HCT116 (cell line): ENCODE measurements around the gene HNRNPH3. TPM values are rescaled to one million over a fixed set of nuclear protein-coding genes. Genes with fewer than 3 reads are reported as not detected.

ENCODE experiments used
- ATAC-seq: fragments of 200-7000 bp; cut with Tn5 transposase; 2 replicates; pipeline ENCODE4 v1.9.1; 2020; ENCODE audit warnings: mild to moderate bottlenecking, moderate library complexity
- BruUV-seq: library from RNA; stranded (reverse); fragments of 400-500 nt; replicated peaks from 2 replicates; lab custom pipeline; 2021; lab: Mats Ljungman, UMichigan
- CTCF ChIA-PET: fragments of 300-600 bp; sonication (Branson Sonifier 250); formaldehyde crosslinking; loops from one replicate; lab custom pipeline; 2021; ENCODE audit warnings: antibody characterized with exemption; lab: Charles Lee
- POLR2A ChIA-PET: fragments of 300-600, 350-600 bp; sonication (Branson Sonifier 250); formaldehyde crosslinking; loops from one replicate; lab custom pipeline; 2021; ENCODE audit warnings: antibody characterized with exemption; lab: Charles Lee
- RAD21 ChIA-PET, 2 experiments: fragments of 300-600 bp; sonication (Branson Sonifier 250); formaldehyde crosslinking; loops; one replicate each; lab custom pipeline; 2023; ENCODE audit warnings: low total read pairs in 2 of 2; ENCODE audit not compliant: uncharacterized antibody in 2 of 2, unreplicated experiment in 2 of 2, low non-redundant PET in 1 of 2; lab: Charles Lee
- DNase-seq: peaks from one replicate; pipeline ENCODE4 v3.0.0-alpha.2; 2010; ENCODE audit warnings: low read depth, low spot score
- H2AFZ ChIP-seq: fragments of 200-600 bp; shearing (Covaris generic), sonication (generic); 2 replicates; pipeline ENCODE4 v1.6.1; 2017; ENCODE audit warnings: low read depth, mixed run types, mixed read lengths, antibody characterized with exemption, low read length; ENCODE audit not compliant: poor library complexity, severe bottlenecking
- H3K27ac ChIP-seq: 2 replicates; pipeline ENCODE4 v1.5.1; 2012; ENCODE audit warnings: low read depth, low read length
- H3K27me3 ChIP-seq: fragments of 200-600 bp; sonication (generic); 2 replicates; pipeline ENCODE4 v1.6.1; 2016; ENCODE audit warnings: mixed run types, low read length, mixed read lengths; ENCODE audit not compliant: insufficient read depth
- H3K36me3 ChIP-seq, 2 experiments: fragments of 200-500 bp in 1 of 2; fragments of 200-600 bp in 1 of 2; sonication (Bioruptor generic) in 1 of 2; sonication (generic) in 1 of 2; 2 replicates each; pipeline versions ENCODE4 v1.5.1 to v1.6.1; 2014 to 2016; ENCODE audit warnings: low read length in 2 of 2, inconsistent platforms in 1 of 2, mixed read lengths in 1 of 2, mixed run types in 1 of 2; ENCODE audit not compliant: insufficient read depth in 2 of 2, control insufficient read depth in 1 of 2
- H3K4me1 ChIP-seq, 2 experiments: fragments of 200-600 bp in 1 of 2; sonication (generic) in 1 of 2; 2 replicates each; pipeline versions ENCODE4 v1.5.1 to v1.6.1; 2012 to 2017; ENCODE audit warnings: low read length in 2 of 2, inconsistent platforms in 1 of 2, mild to moderate bottlenecking in 1 of 2, mixed read lengths in 1 of 2, mixed run types in 1 of 2, moderate library complexity in 1 of 2; ENCODE audit not compliant: insufficient read depth in 2 of 2, control insufficient read depth in 1 of 2
- H3K4me2 ChIP-seq: fragments of 200-600 bp; sonication (generic); 2 replicates; pipeline ENCODE4 v1.6.1; 2017; ENCODE audit warnings: mixed run types, low read length, mixed read lengths
- H3K4me3 ChIP-seq, 2 experiments: fragments of 200-600 bp in 1 of 2; sonication (generic) in 1 of 2; replicated peaks in 1 of 2; 2 replicates each; pipeline ENCODE4 v1.5.1; 2011 to 2016; ENCODE audit warnings: low read length in 2 of 2, control low read depth in 1 of 2, low read depth in 1 of 2, mild to moderate bottlenecking in 1 of 2, mixed read lengths in 1 of 2, mixed run types in 1 of 2
- H3K79me2 ChIP-seq: fragments of 200-600 bp; sonication (generic); 2 replicates; pipeline ENCODE4 v1.6.1; 2017; ENCODE audit warnings: mild to moderate bottlenecking, mixed run types, low read length, moderate library complexity, mixed read lengths; ENCODE audit not compliant: insufficient read depth
- H3K9ac ChIP-seq: fragments of 200-600 bp; sonication (generic); 2 replicates; pipeline ENCODE4 v1.6.1; 2016; ENCODE audit warnings: low read length, mixed read lengths
- H3K9me2 ChIP-seq: fragments of 200-600 bp; sonication (generic), shearing (Covaris generic); 2 replicates; pipeline ENCODE4 v1.6.1; 2017; ENCODE audit warnings: mixed run types, mild to moderate bottlenecking, moderate library complexity; ENCODE audit not compliant: insufficient read depth
- H3K9me3 ChIP-seq, 2 experiments: fragments of 200-500 bp in 1 of 2; fragments of 200-600 bp in 1 of 2; sonication (Bioruptor generic) in 1 of 2; sonication (generic) in 1 of 2; 2 replicates each; pipeline ENCODE4 v1.6.1; 2014 to 2017; ENCODE audit warnings: low read length in 2 of 2, mixed read lengths in 2 of 2, inconsistent platforms in 1 of 2, low read depth in 1 of 2, mild to moderate bottlenecking in 1 of 2, mixed run types in 1 of 2, moderate library complexity in 1 of 2; ENCODE audit not compliant: control insufficient read depth in 1 of 2, insufficient read depth in 1 of 2
- H4K20me1 ChIP-seq: fragments of 200-600 bp; sonication (generic), shearing (Covaris generic); 2 replicates; pipeline ENCODE4 v1.6.1; 2017; ENCODE audit warnings: mixed run types, mild to moderate bottlenecking, moderate library complexity; ENCODE audit not compliant: insufficient read depth
- CBX3 ChIP-seq: IDR thresholded peaks from 2 replicates; pipeline ENCODE4 v1.6.1; 2012; ENCODE audit warnings: low read depth
- CEBPB ChIP-seq: IDR thresholded peaks from 2 replicates; pipeline ENCODE4 v1.6.1; 2012; ENCODE audit warnings: low read depth
- CTCF ChIP-seq, 3 experiments: fragments of 200-600 bp in 1 of 3; sonication (generic) in 1 of 3; IDR thresholded peaks in 2 of 3; conservative IDR thresholded peaks in 1 of 3; 2 replicates each; pipeline ENCODE4 v1.5.1; 2012 to 2017; ENCODE audit warnings: low read depth in 2 of 3, low read length in 2 of 3, antibody characterized with exemption in 1 of 3, borderline replicate concordance in 1 of 3, control low read depth in 1 of 3, mild to moderate bottlenecking in 1 of 3, mixed read lengths in 1 of 3, mixed run types in 1 of 3, moderate library complexity in 1 of 3; ENCODE audit not compliant: insufficient read depth in 1 of 3
- ELF1 ChIP-seq: IDR thresholded peaks from 2 replicates; pipeline ENCODE4 v1.6.1; 2012; ENCODE audit warnings: low read depth, borderline replicate concordance
- EZH2 ChIP-seq: fragments of 200-600 bp; sonication (generic); IDR thresholded peaks from 2 replicates; pipeline ENCODE4 v1.6.1; 2017; ENCODE audit warnings: antibody characterized with exemption, mixed run types
- FOSL1 ChIP-seq: IDR thresholded peaks from 2 replicates; pipeline ENCODE4 v1.6.1; 2012; ENCODE audit warnings: low read depth
- JUND ChIP-seq: IDR thresholded peaks from 2 replicates; pipeline ENCODE4 v1.6.1; 2012
- MAX ChIP-seq: IDR thresholded peaks from 2 replicates; pipeline ENCODE4 v1.6.1; 2012
- POLR2A ChIP-seq: IDR thresholded peaks from 2 replicates; pipeline ENCODE4 v1.7.0; 2011; ENCODE audit warnings: borderline replicate concordance; ENCODE audit not compliant: insufficient read depth, insufficient read length; ENCODE audit errors: extremely low read depth
- POLR2AphosphoS5 ChIP-seq: IDR thresholded peaks from 2 replicates; pipeline ENCODE4 v1.6.1; 2011; ENCODE audit warnings: mild to moderate bottlenecking, low read depth, low read length, moderate library complexity
- REST ChIP-seq: IDR thresholded peaks from 2 replicates; pipeline ENCODE4 v1.6.1; 2012; ENCODE audit warnings: low read depth
- SIN3A ChIP-seq: IDR thresholded peaks from 2 replicates; pipeline ENCODE4 v1.6.1; 2012; ENCODE audit warnings: low read depth
- SRF ChIP-seq: IDR thresholded peaks from 2 replicates; pipeline ENCODE4 v1.6.1; 2012; ENCODE audit warnings: low read depth
- TCF7L2 ChIP-seq: IDR thresholded peaks from 2 replicates; pipeline ENCODE4 v1.7.0; 2011; ENCODE audit warnings: borderline replicate concordance, inconsistent platforms; ENCODE audit not compliant: insufficient read depth, insufficient read length; ENCODE audit errors: extremely low read depth
- YY1 ChIP-seq: IDR thresholded peaks from 2 replicates; pipeline ENCODE4 v1.6.1; 2011; ENCODE audit warnings: low read length, low read depth, moderate library complexity, mild to moderate bottlenecking; ENCODE audit not compliant: insufficient replicate concordance; ENCODE audit errors: extremely low read depth
- ZBTB33 ChIP-seq: IDR thresholded peaks from 2 replicates; pipeline ENCODE4 v1.6.1; 2011; ENCODE audit warnings: mild to moderate bottlenecking, low read length, moderate library complexity; ENCODE audit not compliant: insufficient replicate concordance; ENCODE audit errors: extremely low read depth
- ZFX ChIP-seq: fragments of 450-650 bp; IDR thresholded peaks from 2 replicates; pipeline ENCODE4 v1.6.1; 2017
- ZNF274 ChIP-seq: fragments of 200-500 bp; sonication (Bioruptor generic); IDR thresholded peaks from 2 replicates; pipeline ENCODE4 v1.6.1; 2014; ENCODE audit warnings: mild to moderate bottlenecking, low read depth, low read length, inconsistent platforms
- intact Hi-C: fragments of 100-400 bp; cut with micrococcal nuclease; formaldehyde crosslinking; loops from 2 replicates; pipeline ENCODE4 v1.10.0; 2022
- total RNA-seq: library from RNA; stranded (reverse); gene quantifications from one replicate; pipeline ENCODE4 v1.2.1, GENCODE V29; 2021; ENCODE audit not compliant: unreplicated experiment

The HNRNPH3 gene
- total RNA-seq, 1 experiment from 2014 or later: 126 TPM

- Histone ChIP-seq H4K20me1 (no peaks in the 10 kb centered on the region), H3K9ac (no peak overlapping the region), H3K27me3 (no peaks in the 10 kb centered on the region), H3K4me2 (no peak overlapping the region), H3K79me2 (no peaks in the 10 kb centered on the region), H3K9me2 (no peaks in the 10 kb centered on the region), H3K36me3 (peaks cover 2% of the 10 kb centered on the region in 2 experiments; a peak in 2 of 4 replicates), H2AFZ (no peak overlapping the region), H3K27ac (no peak overlapping the region), H3K9me3 (no peaks in the 10 kb centered on the region), H3K4me1 (no peaks in the 10 kb centered on the region), H3K4me3 (no peak overlapping the region)
- no peak for ATAC-seq
- ChIA-PET POLR2A (no interaction called here), CTCF (no interaction called here), RAD21 (no interaction called here)
- no TSS peak for BruUV-seq
- no peak for DNase-seq
- intact Hi-C loops: loop anchor here (10.0 kb wide), 1 partner anchor 529 kb away; no protein-coding TSS in a partner anchor
- TF ChIP-seq POLR2AphosphoS5 (no peak), ELF1 (no peak), JUND (no peak), EZH2 (no peak), CEBPB (no peak), YY1 (no peak), CTCF (IDR thresholded peaks at IDR 0.05 in 2 of 3, conservative IDR thresholded peaks at IDR 0.05 in 1 of 3; ENCODE audit: borderline replicate concordance in 1 of 3, insufficient read depth in 1 of 3, low read depth in 2 of 3, low read length in 2 of 3) (no peak), MAX (no peak), SRF (no peak), REST (no peak), POLR2A (no peak), ZNF274 (no peak), SIN3A (no peak), FOSL1 (no peak), CBX3 (no peak), TCF7L2 (no peak), ZFX (no peak), ZBTB33 (no peak)
Observed at GRCh38 chr10:68365611-68366010, 33.7 kb downstream of the HNRNPH3 start.
